ENCODE results near the gene IMPA2. TPM values are rescaled to one million over a fixed set of nuclear protein-coding genes. Genes with fewer than 3 reads are reported as not detected.
"Not testable (repeated sequence)": the region's sequence is repeated elsewhere in the genome, so short reads cannot be mapped to it uniquely, and the experiment has no call there.

IMPA2 gene
- total and polyA plus RNA-seq, 2 of the 8 experiments (the other 6 are each of a cell fraction or from before 2014, with no cell fraction given), result 102 to 140 TPM

- TF ChIP-seq RFX5 (IDR thresholded peaks at IDR 0.05; ENCODE audit: borderline replicate concordance, low read depth, low read length) (no peak), SUZ12 (IDR thresholded peaks at IDR 0.05; ENCODE audit: low read length) (no peak)
Measured at GRCh38 chr18:12068950-12069320, 87.6 kb downstream of the IMPA2 start (continued).

GRCh38 chr18:12071066-12071465 lies 89.8 kb downstream of the IMPA2 start:
- H3K36me3 ChIP-seq (ENCODE audit: control insufficient read depth in 2 of 4, insufficient read depth in 4 of 4, low read length in 3 of 4); H3K4ac ChIP-seq (replicated peaks; ENCODE audit: insufficient read length, low read depth, low read length); H2BK5ac ChIP-seq (ENCODE audit: low read depth, low read length); H4K20me1 ChIP-seq (replicated peaks in 1 of 2; ENCODE audit: control insufficient read depth in 1 of 2, insufficient read depth in 2 of 2, low read length in 2 of 2); H2AFZ ChIP-seq (ENCODE audit: low read length); H2BK20ac ChIP-seq (ENCODE audit: low read length); DNase-seq (ENCODE audit: low read depth in 1 of 2, low spot score in 2 of 2); H3K4me2 ChIP-seq (ENCODE audit: insufficient read depth in 1 of 2, low read depth in 2 of 2, low read length in 2 of 2); H3K18ac ChIP-seq (ENCODE audit: extremely low read depth, low read length); H3K79me1 ChIP-seq (ENCODE audit: low read depth, low read length); H3K56ac ChIP-seq (replicated peaks; ENCODE audit: insufficient read length, low read depth, low read length); H2AK5ac ChIP-seq (ENCODE audit: low read depth, low read length); H3K27ac ChIP-seq (ENCODE audit: low read depth, low read length); H3K23me2 ChIP-seq (ENCODE audit: low read depth, low read length); FAIRE-seq; H3K4me1 ChIP-seq (replicated peaks in 1 of 4; ENCODE audit: control insufficient read depth in 3 of 4, insufficient read depth in 4 of 4, low read length in 3 of 4); H3K79me2 ChIP-seq (ENCODE audit: control insufficient read depth in 1 of 2, insufficient read depth in 2 of 2, low read length in 2 of 2); H2BK12ac ChIP-seq (ENCODE audit: low read depth, low read length); H3K9me3 ChIP-seq (ENCODE audit: insufficient read depth in 2 of 2, low read depth in 1 of 2, low read length in 1 of 2); H3K23ac ChIP-seq (ENCODE audit: insufficient read length); H2BK15ac ChIP-seq (ENCODE audit: low read length); H4K91ac ChIP-seq (replicated peaks; ENCODE audit: insufficient read length, low read length); H3K9ac ChIP-seq (replicated peaks in 1 of 4; ENCODE audit: extremely low read depth in 1 of 4, low read depth in 3 of 4, low read length in 3 of 4); H3K27me3 ChIP-seq (replicated peaks in 1 of 4; ENCODE audit: control insufficient read depth in 3 of 4, extremely low read depth in 1 of 4, insufficient read depth in 3 of 4, low read length in 3 of 4); H3K4me3 ChIP-seq (ENCODE audit: extremely low read depth in 1 of 4, insufficient read depth in 2 of 4, low read depth in 3 of 4, low read length in 4 of 4); H2BK120ac ChIP-seq (replicated peaks; ENCODE audit: low read depth, low read length); POLR2A ChIA-PET (ENCODE audit: partially characterized antibody); H4K8ac ChIP-seq (ENCODE audit: extremely low read depth, insufficient read depth, low read length); H4K5ac ChIP-seq (ENCODE audit: insufficient read length, low read depth, low read length); H3K14ac ChIP-seq (ENCODE audit: insufficient read length): not testable (repeated sequence)
- WGBS, 2 experiments (ENCODE audit: extremely low coverage in 1 of 2, insufficient coverage in 1 of 2, insufficient read length in 1 of 2, insufficient replicate concordance in 2 of 2, low coverage in 1 of 2, low lambda C conversion rate in 2 of 2, missing lambda C conversion rate in 1 of 2), result 72% methylated on average over 1 of the region's 1 CpG; no CpG with 5 or more reads in 1 of the 2 experiments
- CTCF ChIA-PET (ENCODE audit: partially characterized antibody), result interaction anchor here (0.7 kb wide), 1 partner anchor 14 kb away, joined by 3 read pairs; no protein-coding TSS in a partner anchor

Measured in H1 (cell line).